OCI-LY7 (cell line): ENCODE measurements around the gene SLC13A5. TPM values are rescaled to one million over a fixed set of nuclear protein-coding genes. Genes with fewer than 3 reads are reported as not detected.

Experiments used
- BruUV-seq: library from RNA; stranded (reverse); fragments of 400-500 nt; replicated peaks from 2 replicates; lab custom pipeline; 2021; lab: Mats Ljungman, UMichigan
- CTCF ChIA-PET: fragments of 300-600 bp; sonication (Branson Sonifier 250); formaldehyde crosslinking; loops from one replicate; lab custom pipeline; 2022; ENCODE audit warnings: antibody characterized with exemption; ENCODE audit not compliant: unreplicated experiment; lab: Charles Lee
- POLR2A ChIA-PET: fragments of 300-600 bp; sonication (Branson Sonifier 250); formaldehyde crosslinking; loops from one replicate; lab custom pipeline; 2022; ENCODE audit warnings: antibody characterized with exemption; lab: Charles Lee
- DNase-seq: peaks from one replicate; pipeline ENCODE4 v3.0.0-alpha.2; 2015; ENCODE audit warnings: low spot score
- H2AFZ ChIP-seq: fragments of 200-600 bp; sonication (generic), shearing (Covaris generic); 2 replicates; pipeline ENCODE4 v1.6.1; 2014; ENCODE audit warnings: mild to moderate bottlenecking, antibody characterized with exemption, low read length, moderate library complexity
- H3K27ac ChIP-seq: fragments of 200-600 bp; sonication (generic); 2 replicates; pipeline ENCODE4 v1.5.1; 2014; ENCODE audit warnings: mixed run types, low read depth, mild to moderate bottlenecking, moderate library complexity, low read length, inconsistent platforms; ENCODE audit not compliant: poor library complexity, severe bottlenecking
- H3K36me3 ChIP-seq: fragments of 200-600 bp; sonication (generic); 2 replicates; pipeline ENCODE4 v1.6.1; 2014; ENCODE audit warnings: mild to moderate bottlenecking, antibody characterized with exemption, low read length, moderate library complexity, mixed read lengths; ENCODE audit not compliant: insufficient read depth
- H3K4me1 ChIP-seq: fragments of 200-600 bp; sonication (generic); 2 replicates; pipeline ENCODE4 v1.5.1; 2014; ENCODE audit warnings: mild to moderate bottlenecking, low read length; ENCODE audit not compliant: insufficient read depth, poor library complexity, severe bottlenecking
- H3K4me2 ChIP-seq: fragments of 200-600 bp; sonication (generic); 2 replicates; pipeline ENCODE4 v1.6.1; 2014; ENCODE audit warnings: mild to moderate bottlenecking, low read length
- H3K4me3 ChIP-seq: fragments of 200-600 bp; sonication (generic); 2 replicates; pipeline ENCODE4 v1.5.1; 2014; ENCODE audit warnings: mild to moderate bottlenecking, low read depth, low read length; ENCODE audit not compliant: poor library complexity, severe bottlenecking
- H3K79me2 ChIP-seq: fragments of 200-600 bp; sonication (generic); 2 replicates; pipeline ENCODE4 v1.6.1; 2016; ENCODE audit warnings: low read depth, mild to moderate bottlenecking, low read length, moderate library complexity, mixed read lengths; ENCODE audit not compliant: insufficient read depth
- H3K9me2 ChIP-seq: fragments of 200-600 bp; sonication (generic); 2 replicates; pipeline ENCODE4 v1.6.1; 2016; ENCODE audit warnings: mild to moderate bottlenecking, low read length, mixed read lengths; ENCODE audit not compliant: insufficient read depth
- H3K9me3 ChIP-seq: fragments of 200-600 bp; sonication (generic); 2 replicates; pipeline ENCODE4 v1.6.1; 2014; ENCODE audit warnings: mild to moderate bottlenecking, mixed run types, low read length, mixed read lengths
- H4K20me1 ChIP-seq: fragments of 200-600 bp; sonication (generic); 2 replicates; pipeline ENCODE4 v1.6.1; 2014; ENCODE audit warnings: mild to moderate bottlenecking, antibody characterized with exemption, low read length, moderate library complexity, mixed read lengths; ENCODE audit not compliant: insufficient read depth
- CTCF ChIP-seq: fragments of 200-600 bp; sonication (generic); conservative IDR thresholded peaks from 2 replicates; pipeline ENCODE4 v1.5.1; 2014; ENCODE audit warnings: mild to moderate bottlenecking, antibody characterized with exemption, low read length, moderate library complexity, mixed read lengths
- EZH2phosphoT487 ChIP-seq: fragments of 200-600 bp; sonication (generic); IDR thresholded peaks from 2 replicates; pipeline ENCODE4 v1.6.1; 2018; ENCODE audit warnings: low read depth, borderline replicate concordance, mild to moderate bottlenecking, mixed run types, antibody characterized with exemption, low read length, moderate library complexity, mixed read lengths
- intact Hi-C: fragments of 100-400 bp; cut with micrococcal nuclease; formaldehyde crosslinking; loops from one replicate; pipeline ENCODE4 v1.10.0; 2022; ENCODE audit not compliant: unreplicated experiment
- total RNA-seq, 2 experiments: library from RNA; depleted of rRNA in 1 of 2; stranded (reverse); fragments of >200 nt in 1 of 2; shearing (Covaris generic) in 1 of 2; gene quantifications; 2 replicates each; pipeline ENCODE4 v1.2.3, GENCODE V29; 2014 to 2022

Gene SLC13A5
- total RNA-seq, 2 experiments from 2014 or later, result not detected

- CTCF ChIA-PET, result no interaction called here
- no peak overlapping the region for H2AFZ ChIP-seq
- DNase-seq, result no peak
- H4K20me1 ChIP-seq, result peaks cover 4% of the 10 kb centered on the region; the same call in 1 of the 2 replicates
- H3K9me2 ChIP-seq, result no peaks in the 10 kb centered on the region
- H3K36me3 ChIP-seq, result peaks cover 12% of the 10 kb centered on the region
- H3K4me1 ChIP-seq, result peaks cover 36% of the 10 kb centered on the region
- H3K27ac ChIP-seq, result no peak overlapping the region
- H3K4me3 ChIP-seq, result no peak overlapping the region
- peaks cover 6% of the 10 kb centered on the region for H3K79me2 ChIP-seq
- BruUV-seq, result no TSS peak
- H3K9me3 ChIP-seq, result no peaks in the 10 kb centered on the region
- POLR2A ChIA-PET, result no interaction called here
- H3K4me2 ChIP-seq, result peak overlapping the region; percentile 44; the same call in 1 of the 2 replicates
- intact Hi-C loops, result no loop called here
- TF ChIP-seq CTCF (no peak), EZH2phosphoT487 (no peak)
Observed at GRCh38 chr17:6654841-6655731, 58.1 kb downstream of the SLC13A5 start.

DNA sequence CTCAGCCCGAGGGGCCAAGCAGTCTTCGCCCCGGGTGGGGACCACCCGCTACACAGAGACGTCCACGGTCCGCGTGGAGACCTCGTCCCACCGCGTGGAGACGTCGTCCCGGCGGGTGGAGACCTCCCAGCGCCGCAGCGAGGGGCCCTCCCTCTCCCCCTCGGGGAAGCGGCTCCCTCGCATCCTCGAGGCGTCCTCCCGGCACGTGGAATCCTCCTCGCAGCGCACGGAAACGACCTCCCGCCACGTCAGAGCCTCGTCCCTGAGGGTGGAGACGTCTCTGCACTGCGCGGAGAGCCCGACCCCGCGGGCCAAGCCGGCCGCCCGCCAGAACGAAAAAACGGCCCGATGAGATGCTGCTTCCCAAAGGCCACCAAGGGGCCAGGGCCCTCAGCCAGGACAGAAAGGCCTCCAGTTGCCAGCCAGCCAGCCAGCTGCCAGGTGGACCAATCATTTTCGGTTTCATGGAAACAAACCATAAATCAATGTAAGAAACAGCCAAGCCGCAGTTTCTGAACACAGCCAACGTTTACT is 61.2 kb downstream of the SLC13A5 start:
- peaks cover 26% of the 10 kb centered on the region; the same call in 1 of the 2 replicates for H3K36me3 ChIP-seq
- DNase-seq, result peak; percentile 23
- H3K9me3 ChIP-seq, result no peaks in the 10 kb centered on the region
- H3K4me1 ChIP-seq, result peaks cover 50% of the 10 kb centered on the region
- no TSS peak for BruUV-seq
- intact Hi-C loops, result loop anchor here (1.0 kb wide), 1 partner anchor 12 kb away; the partner anchor contains the start of gene KIAA0753
- TF ChIP-seq CTCF (no peak), EZH2phosphoT487 (no peak)
- CTCF ChIA-PET, result no interaction called here
- no peak overlapping the region for H3K27ac ChIP-seq
- peaks cover 7% of the 10 kb centered on the region; the same call in 1 of the 2 replicates for H4K20me1 ChIP-seq
- H3K4me2 ChIP-seq, result peak overlapping the region; percentile 91
- H2AFZ ChIP-seq, result peak overlapping the region; percentile 18; the same call in 1 of the 2 replicates
- H3K9me2 ChIP-seq, result no peaks in the 10 kb centered on the region
- H3K79me2 ChIP-seq, result peaks cover 35% of the 10 kb centered on the region
- peak overlapping the region; percentile 91 for H3K4me3 ChIP-seq
- POLR2A ChIA-PET, result interaction anchor here (2.2 kb wide), 1 partner anchor 10 kb away, joined by 6 read pairs; the partner anchor contains the start of gene TXNDC17
